ENCODE data around the gene ATP10D.

GRCh38 chr4:47590325-47590724 lies 105.2 kb downstream of the ATP10D start:
- no peak for TF ChIP-seq EZH2 (IDR thresholded peaks at IDR 0.05; ENCODE audit: borderline replicate concordance, low read length)
- TF ChIP-seq, protein P1, sequence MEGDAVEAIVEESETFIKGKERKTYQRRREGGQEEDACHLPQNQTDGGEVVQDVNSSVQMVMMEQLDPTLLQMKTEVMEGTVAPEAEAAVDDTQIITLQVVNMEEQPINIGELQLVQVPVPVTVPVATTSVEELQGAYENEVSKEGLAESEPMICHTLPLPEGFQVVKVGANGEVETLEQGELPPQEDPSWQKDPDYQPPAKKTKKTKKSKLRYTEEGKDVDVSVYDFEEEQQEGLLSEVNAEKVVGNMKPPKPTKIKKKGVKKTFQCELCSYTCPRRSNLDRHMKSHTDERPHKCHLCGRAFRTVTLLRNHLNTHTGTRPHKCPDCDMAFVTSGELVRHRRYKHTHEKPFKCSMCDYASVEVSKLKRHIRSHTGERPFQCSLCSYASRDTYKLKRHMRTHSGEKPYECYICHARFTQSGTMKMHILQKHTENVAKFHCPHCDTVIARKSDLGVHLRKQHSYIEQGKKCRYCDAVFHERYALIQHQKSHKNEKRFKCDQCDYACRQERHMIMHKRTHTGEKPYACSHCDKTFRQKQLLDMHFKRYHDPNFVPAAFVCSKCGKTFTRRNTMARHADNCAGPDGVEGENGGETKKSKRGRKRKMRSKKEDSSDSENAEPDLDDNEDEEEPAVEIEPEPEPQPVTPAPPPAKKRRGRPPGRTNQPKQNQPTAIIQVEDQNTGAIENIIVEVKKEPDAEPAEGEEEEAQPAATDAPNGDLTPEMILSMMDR (IDR thresholded peaks at IDR 0.05; ENCODE audit: low read length), result no peak

Measured in OCI-LY1 (cell line).